Measurements from ENCODE around the gene TP53I11.

TP53I11 gene

DNA sequence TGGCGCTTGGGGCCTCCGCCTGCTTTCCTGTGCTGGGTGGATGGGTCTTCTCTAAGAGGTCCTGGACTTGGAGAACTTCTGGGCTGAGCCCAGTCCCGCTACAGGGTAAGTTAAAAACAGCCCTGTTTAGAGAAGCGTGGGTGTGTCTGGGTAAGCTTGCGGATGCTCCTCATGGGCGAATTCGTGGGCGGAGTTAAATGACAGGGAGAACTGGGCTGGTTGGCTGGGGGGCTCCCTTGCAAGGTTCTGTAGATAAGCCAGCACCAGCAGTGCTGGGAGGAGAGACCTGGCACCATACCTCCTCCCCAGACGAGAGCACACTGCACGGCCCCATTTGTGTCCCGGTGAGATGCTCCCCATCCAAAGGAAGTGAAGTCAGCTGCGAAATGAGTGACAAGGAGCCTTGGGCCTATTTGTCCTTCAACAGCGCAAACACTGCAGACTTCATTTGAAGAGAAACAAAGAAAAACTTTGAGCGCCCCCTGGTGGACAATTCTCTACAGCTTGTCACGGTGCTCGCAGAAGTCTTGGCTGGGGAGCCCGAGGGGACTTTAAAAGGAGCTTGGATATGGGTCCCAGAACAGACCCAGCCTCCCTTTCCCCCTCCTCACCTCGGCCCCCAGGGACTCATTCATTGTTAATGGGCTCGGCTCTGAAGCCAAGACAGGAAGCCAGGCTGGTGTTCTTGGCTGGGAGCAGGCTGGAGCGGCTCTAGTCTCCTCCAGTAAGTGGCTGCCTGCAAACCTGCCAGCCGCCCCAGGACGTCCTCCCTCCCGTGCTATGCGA, 39.5 kb downstream of the TP53I11 start:
- peak; percentile 92 for DNase-seq

DNA sequence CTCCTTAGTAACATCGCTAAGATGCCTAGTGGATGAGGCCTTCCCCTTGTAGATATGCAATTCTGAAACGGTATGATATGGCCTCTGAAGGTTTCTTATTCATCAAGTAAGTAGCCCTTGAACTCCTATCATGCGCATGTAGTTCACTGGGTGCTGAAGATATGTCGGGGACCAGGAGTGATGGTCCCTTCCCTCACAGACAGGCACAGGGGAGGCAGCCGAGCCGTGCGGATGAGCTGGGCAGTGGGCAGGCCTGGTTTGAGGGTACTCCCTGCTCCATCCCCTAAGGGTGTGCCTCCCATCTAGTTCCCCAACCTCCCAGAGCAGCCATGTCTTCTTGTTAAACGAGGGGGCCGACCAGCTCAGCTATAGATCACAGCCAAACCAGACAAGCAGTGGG, 40.1 kb downstream of the TP53I11 start:
- DNase-seq: no peak

DNA sequence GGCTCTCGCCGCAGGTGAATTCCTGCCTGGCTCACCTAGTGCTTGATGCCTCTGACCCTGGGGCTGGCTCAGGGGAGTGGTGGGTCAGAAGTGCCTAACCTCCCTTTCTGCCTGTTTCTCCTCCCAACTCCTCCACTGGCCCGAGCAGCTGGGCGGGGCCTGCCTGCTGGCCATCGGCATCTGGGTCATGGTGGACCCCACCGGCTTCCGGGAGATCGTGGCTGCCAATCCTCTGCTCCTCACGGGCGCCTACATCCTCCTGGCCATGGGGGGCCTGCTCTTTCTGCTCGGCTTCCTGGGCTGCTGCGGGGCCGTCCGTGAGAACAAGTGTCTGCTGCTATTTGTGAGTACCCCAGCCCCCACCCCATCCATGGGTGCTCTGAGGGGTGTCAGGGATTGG, 41.1 kb downstream of the TP53I11 start:
- no peak for DNase-seq

DNA sequence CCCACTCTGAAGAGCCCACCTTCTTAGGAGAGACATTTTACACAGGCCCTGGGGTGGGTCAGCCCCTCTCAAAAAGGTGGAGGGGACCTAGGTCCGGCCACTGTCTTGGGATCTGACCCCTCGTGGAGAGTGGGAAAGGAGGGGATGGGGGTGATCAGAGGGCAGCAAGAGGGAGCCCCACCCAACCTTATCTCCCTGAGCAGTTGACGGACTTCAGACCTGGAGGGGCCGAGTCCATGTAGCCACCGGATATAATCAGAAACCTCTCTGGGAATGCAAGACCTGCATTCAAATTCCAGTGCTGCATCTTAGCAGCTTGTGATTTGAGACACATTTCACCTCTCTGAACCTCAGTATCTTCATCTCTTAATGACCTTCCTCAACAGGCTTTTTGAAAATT, 44.0 kb downstream of the TP53I11 start:
- DNase-seq: no peak

DNA sequence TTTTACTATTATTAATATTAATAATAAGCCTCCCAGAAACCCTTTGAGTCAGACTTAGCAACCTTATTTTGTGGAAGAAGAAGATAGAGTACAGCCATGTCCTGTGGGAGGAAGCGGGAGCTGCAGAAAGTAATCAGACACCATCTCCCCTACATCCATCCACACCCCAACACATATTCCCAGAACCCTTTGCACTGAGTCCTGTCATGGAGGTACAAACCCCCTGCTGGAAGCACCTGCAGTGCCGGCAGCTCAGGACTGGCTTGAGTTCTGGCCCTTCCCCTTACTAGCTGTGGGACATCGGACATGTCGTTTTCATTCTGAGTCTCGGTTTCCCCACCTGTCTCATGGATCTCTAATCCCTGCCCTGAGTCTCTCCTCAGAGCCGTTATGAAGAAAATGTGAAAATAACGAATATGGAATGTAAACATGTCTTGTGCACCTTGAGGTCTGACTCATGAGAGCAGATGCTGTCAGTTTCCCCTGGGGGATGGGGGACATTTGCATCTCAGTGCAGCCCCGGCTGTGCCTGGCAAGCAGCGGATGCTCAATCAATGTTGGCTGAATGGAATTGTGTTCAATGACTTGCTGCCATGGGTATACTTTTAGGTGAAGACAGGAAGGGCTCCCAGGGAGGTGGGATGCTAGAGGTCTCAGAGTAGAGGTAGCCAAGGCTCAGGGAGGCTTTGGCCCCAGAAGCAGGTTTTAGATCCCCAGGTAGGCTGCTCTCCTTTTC, 45.4 kb downstream of the TP53I11 start:
- no peak for DNase-seq

DNA sequence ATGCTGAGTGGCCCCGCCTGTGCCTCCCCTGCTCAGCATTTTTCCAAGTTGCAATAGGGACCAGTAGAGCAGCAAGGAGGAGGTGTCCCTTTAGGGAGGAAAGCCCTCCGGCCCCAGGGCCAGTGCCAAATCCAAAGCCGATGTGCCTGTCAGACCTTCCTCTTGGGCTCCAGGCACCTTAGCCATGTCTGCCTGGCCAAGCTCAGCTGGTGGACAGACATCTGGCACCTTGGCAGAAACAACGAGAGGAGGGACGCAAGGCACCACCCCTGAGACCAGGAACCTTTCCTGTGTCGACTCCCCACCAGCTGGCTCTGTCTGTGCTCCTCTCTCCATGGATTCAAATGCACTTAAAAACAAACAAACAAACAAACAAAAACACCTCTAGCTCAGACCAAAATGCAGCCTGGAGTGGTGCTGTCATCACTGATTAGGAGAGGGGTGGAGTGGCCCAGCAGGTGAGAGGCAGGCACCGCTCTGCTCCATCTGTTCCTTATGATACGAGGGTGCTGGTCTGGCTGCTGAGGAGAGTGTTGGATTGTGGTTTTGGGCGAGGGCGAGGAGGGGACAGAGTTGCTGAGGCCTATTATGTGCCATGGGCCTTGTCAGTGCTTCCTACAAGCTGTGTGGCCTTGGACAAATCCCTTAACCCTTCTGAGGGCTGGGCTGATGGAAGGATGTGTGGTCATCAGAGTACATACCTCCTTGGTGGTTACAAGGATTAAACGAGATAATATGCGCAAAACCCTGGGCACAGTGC, 46.2 kb downstream of the TP53I11 start:
- DNase-seq: no peak

DNA sequence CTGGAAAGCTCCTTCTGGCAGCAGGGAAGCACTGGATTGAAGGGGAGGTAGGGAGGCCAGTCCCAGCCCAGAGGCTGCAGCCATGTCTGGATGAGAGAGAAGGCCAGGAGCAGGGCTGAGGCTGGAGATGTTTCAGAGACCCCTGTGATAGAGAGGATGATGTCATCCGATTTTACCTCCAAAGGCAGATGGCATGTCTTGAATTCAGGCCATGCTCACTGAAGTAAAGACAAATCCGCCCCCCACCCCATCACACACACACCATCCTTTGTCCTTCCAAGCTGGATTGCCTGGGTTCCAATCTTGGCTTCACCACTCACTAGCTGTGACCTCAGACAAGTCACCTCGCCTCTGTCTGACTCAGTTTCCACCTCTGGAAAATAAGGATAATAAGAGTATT, 47.2 kb downstream of the TP53I11 start:
- DNase-seq: no peak

DNA sequence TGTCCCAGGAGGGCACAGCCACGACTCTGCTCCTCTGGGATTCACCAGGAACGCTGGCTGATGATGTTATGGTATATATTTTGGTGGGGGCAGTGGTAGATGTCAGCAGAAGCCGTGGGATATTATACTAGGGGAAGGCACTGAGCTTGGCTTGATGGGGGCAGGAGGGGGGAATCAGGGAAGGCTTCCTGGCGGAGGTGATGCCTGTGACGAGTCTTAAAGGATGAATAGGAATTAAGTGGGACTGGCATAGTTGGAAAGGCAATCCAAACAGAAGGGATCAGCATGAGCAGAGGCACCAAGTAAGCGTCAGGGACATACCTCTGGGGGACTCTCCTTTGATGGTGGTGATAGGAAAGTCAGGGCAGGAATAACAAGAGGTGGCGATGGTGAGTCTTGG, 47.6 kb downstream of the TP53I11 start:
- DNase-seq: no peak

DNA sequence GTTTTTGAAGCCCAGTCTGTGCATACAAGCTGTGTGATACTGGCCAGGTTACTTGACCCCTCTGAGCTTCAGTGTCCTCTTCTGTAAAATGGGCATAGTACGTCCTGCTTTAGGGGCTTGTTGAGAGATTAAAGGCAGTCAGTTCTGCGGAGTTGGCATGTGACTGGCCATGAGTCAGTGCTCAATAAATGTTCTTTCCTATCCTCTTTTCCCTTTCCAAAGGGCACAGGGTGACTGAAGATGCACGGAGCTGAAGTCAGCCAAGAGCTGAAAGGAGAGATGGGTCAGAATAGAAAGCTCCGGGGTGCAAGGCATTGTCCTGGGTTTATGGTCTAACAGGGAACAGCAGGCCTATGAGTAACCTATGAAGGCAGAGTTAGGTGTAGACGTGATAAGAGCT, 48.9 kb downstream of the TP53I11 start:
- no peak for DNase-seq

DNA sequence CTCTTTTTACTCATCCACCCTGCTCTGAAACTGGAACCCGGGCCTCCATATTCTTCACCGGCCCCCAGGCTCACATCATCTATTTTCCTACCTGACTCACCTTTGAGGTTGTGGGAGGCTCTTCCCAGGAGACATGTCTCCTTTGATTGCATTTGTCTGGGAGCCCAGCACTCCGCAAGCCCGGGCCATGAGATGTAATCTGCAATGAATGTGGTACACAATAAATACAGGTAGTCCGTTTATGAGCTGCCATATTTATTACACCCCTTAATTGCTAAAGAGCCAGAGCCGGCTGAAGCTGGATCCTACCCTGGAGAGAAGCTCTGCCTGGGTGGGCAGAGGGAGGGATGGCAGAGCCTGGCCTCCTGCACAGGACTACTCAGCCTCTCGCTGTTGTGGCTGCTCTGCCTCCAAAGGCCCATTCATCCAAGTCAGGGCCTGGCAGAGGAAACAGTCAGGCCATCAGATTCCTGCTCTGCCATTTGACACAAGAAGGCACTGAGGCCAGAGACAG, 49.5 kb downstream of the TP53I11 start:
- DNase-seq: no peak

DNA sequence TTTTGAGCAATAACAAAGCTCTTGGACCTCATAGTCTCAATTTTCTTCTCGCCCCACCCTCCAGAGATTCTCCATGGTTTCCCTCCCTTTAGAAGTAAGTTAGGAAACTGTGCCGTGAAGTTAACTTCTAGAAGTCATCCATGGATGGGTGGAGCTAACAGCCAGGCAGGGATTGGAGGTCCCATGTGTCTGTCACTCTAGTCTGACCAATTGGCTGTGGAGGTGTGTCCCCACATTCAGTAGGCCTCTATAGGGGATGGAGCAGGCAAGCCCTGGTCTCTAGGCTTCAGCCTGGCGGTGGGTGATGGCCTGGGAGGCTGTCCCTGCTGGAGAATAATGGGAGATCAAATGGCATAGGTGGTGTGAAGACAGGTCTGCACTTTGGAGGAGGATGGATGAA, 50.7 kb downstream of the TP53I11 start:
- peak; percentile 52 for DNase-seq

DNA sequence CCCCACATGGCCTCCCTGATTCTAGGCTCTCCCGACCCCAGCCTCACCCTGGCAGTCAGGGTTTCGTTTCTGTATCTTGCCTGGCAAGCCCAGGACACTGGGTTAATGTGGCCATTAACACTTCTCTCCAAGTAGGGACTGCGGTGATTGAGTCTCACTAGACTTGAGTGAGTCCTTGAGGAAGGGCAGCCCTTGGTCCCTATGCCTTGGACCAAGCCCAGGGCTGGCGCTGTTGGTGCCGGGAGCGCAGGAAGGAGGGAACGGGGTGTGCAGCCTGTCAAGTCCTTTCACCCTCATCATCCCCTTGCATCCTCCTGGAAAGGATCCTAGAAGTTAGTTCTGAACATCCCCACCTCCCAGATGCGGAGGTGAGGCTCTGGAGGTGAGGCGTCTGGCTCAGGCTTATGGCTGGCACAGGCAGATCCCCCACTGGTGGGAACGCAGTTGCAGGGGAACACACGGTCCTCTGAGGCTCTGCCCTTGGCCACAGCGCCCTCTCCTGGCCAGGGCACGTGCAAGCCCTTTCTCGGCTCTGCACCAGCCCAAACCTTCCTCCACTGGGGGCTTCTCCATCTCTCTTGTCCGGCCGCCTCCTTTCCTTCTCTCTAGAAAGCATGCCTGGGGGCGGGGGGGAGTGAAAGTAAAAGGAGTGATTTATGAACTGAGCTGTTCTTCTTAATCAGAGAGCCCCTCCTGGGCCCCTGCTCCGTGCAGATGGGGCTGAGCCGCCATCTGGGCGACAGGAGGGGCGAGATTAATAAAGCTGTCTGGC, 56.7 kb downstream of the TP53I11 start:
- peak; percentile 77 for DNase-seq

DNA sequence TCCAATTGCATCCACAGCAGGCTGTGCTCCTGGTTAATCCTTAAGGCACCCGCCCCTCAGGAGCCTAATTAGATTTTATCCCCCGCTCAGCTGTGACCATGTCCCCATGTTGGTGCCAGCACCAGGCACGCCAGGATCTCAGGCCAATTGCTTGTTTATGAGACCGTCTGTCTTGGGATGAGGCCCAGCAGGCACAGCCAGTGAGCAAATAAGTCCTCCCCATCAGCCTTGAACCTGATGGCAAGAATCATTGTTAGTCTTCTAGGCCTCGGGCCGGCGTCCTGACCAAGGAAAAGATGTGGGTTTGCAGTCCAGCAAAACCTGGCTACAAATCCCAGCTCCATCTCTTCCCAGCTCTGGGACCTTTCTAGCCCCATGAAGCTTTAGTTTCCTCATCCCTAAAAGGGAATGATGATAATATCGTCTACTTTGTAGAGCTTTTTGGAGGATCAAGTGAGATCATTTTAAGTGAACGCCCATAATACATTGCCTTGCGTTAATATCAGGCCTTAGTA, 57.3 kb downstream of the TP53I11 start:
- no peak for DNase-seq

DNA sequence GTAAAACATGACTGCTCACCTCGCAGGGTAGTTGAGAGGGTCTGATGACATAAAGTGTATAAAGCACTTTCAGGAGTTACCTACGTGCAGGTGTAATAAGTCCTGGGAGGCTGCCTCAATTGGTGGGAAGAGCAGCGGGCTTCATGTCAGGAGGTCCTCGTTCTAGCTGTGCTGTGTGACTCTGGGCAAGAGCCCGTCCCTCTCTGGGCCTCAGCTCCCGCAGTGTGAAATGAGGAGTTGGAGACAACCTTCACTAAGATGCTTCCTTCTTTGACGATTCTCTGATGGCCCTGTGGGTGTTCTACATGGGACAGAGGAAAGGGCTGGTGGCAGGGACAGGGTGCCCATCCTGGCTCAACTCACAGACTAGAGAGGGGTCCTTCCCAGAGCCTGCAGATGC, 57.8 kb downstream of the TP53I11 start:
- DNase-seq: no peak

DNA sequence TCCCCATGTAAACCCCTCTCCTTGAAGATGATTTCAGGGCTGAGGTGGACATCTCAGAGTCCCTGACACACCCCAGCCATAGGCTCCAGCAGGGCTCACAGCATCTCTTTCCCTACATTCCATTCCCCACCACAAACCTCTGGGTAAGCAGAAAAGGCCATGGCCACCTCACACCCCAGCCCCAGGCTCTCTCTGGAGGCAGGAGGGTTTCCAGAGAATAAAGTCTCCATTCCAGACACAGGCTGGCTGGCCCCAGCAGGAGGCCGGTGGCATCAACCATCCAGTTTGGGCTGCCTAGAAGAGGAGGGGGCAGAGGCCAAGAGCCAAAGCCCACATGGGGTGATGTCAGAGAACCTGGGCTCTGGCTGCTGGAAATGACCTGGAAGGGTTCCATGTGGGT, 61.4 kb downstream of the TP53I11 start:
- DNase-seq: no peak

DNA sequence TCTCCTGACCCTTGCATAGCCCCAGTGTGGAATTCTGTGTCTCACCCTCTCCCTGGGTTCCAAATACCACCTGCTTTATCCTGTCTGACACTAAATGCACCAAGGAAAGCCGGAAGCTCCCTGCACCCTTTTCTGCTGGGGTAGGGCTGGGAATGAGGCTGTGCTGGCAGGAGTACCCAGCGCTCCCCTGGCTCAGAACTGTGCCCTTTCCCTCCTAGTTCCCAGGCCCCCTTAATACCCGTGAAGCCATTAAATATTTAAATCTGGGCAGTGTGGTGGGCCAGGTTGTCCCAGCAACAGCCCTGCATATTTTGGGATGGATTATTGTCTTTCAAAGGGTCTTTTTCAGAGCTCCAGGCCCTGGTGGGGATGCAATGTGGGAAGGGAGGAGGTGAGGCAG, 63.0 kb downstream of the TP53I11 start:
- no peak for DNase-seq

DNA sequence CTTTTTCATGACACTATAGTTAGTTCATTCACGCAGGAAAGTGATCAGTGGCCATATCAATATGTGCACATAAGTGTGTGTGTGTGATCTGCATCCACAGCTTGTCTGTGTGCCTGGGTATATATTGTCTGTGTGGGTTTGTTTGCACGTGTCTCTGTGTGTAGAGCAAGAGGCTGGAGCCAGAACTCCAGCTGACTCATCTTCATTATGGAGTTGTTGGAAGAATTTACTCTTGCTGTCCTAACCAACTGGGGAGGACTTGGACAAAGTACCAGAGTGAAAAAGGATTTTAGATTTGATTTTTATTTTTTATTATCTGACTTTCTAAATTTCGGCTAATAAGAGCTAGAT, 63.9 kb downstream of the TP53I11 start:
- no peak for DNase-seq

DNA sequence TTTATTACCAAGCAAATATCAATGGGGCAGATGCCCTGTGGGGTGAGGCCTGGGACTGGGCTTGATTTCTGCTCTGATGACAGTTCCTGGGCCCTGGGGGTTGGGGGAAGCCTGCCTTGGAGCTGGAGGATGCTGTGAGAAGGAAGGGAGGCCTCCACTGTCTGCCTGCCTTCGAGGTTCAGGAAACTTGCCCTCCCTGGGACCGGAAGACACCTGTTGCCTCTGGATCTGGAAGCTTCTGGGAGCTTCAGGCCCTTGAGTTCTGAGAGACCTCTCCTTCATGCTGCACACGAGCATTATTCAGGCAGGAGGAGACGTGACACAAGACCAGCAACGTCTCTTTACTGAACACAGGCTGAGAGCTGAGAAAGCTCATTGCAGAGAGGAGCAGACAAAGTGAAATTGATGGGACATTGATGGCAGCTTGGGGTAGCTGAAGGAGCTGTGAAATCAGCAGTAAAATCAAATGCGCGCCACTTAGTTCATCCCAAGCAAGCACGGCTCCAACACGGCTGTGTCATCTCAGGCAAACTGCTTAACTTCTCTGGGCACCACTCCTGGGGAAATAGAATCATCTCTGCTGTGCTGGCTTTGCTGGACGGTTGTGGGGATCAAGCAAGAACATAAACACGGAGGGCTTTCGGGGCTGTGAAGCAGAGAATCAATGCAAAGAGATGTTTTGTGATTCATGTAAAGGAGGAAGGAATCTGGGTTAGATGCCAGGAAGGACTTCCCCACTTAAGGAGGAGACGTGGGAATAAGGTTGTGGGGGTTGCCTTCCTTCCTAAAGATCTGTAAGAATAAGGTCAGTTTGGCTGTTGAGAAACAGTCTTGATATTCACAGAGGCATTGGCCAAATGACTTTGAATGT, 64.5 kb downstream of the TP53I11 start:
- DNase-seq: no peak

DNA sequence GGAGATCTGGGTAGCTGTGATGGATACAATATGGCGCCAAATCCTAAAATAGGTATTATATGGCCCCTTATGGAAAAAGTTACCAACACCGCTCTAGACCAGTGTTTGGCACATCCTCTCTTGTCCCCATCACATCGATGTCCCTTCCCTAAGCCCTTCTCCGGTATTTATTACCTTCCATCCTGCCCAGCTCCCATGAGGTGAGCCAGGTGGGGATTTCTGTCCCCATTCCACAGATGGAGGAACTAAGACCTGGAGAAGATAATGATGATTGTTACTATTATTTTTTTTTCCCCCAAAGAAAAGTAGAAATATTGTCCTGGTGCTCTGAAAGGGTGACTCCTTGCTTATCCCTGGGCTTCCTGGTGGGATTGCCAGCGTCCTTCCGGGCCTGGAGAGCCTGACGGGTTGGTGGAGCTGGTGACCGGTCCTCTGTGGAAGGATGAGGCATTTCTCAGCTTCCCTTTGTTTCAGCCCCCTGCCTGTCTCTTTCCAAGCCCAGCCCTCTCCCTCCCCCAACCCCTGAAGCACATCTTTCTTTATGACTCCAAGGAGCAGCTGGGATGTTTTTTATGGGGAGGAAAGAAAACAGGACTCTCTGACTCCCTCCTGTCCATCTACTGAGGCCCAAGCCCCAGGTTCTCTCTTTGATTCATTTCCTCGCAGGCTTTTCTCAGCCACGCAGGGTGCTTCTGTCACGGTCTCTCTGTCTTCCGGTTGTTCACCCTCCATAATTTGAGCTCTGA, 65.4 kb downstream of the TP53I11 start:
- DNase-seq: no peak

DNA sequence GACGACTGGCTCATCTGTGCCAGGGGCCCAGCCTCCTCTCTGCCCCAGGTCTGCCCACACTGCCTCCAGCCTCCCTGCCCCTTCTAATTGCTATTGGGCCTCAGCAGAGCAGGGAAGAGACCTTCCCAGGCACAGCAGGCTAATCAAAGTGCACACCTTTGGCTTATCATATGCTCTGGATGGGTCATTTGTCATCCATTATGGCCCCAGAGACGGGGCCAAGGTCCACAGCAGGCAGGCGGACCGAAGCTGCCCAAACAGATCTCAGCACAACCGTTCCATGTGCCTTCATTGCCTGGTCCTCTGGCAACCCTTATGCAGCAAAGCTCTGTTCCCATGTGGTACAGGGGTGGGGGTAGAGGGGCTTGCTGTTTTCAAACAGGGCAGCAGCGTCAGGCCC, 66.6 kb downstream of the TP53I11 start:
- DNase-seq: no peak

DNA sequence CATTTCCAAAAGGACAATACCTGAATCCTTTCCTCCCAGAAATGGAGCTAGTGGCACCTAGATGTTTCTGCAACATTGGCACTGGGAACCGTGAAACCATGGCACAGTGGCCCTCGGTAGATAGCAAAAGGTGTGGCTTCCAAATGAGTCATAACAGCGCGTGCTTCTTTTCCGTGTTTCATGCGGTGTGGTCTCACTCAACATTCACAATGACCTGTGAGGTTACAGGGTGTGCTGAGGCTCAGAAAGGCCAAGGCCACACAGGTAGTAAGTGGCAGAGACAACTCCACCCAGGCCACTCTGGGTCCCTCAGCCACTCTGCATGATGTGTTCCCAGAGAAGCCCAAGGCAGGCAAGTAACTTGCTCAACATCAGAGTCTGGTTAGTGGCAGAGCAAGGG, 67.4 kb downstream of the TP53I11 start:
- DNase-seq: no peak
